ENCODE data around the gene GORASP2.

The GORASP2 gene

DNA sequence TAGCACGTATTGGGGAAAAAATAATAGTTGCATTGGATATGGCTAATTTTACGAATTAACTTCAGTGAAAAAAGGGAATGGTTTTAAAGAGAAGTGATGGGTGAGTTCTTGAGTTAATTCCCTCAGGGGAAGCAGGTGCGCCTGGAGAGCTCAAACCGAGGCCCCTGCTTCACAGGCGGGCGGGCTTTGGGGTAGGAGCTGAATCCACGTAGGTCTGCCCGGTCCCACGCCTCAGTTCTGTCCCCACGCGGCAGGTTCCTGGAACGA is 44.1 kb downstream of the GORASP2 start:
- Histone ChIP-seq H3K9me3 (ENCODE audit: severe bottlenecking) (no peaks in the 10 kb centered on the region), H3K36me3 (peaks cover under 1% of the 10 kb centered on the region; the same call in 1 of the 2 replicates), H3K27ac (peak overlapping the region; percentile 45), H3K27me3 (ENCODE audit: insufficient read depth, low read depth, severe bottlenecking) (no peaks in the 10 kb centered on the region), H3K4me3 (ENCODE audit: low read depth, low read length) (peak overlapping the region; percentile 35)
- DNase-seq: no peak
- no peak for TF ChIP-seq CTCF (IDR thresholded peaks at IDR 0.05; ENCODE audit: low read depth, low read length)

DNA sequence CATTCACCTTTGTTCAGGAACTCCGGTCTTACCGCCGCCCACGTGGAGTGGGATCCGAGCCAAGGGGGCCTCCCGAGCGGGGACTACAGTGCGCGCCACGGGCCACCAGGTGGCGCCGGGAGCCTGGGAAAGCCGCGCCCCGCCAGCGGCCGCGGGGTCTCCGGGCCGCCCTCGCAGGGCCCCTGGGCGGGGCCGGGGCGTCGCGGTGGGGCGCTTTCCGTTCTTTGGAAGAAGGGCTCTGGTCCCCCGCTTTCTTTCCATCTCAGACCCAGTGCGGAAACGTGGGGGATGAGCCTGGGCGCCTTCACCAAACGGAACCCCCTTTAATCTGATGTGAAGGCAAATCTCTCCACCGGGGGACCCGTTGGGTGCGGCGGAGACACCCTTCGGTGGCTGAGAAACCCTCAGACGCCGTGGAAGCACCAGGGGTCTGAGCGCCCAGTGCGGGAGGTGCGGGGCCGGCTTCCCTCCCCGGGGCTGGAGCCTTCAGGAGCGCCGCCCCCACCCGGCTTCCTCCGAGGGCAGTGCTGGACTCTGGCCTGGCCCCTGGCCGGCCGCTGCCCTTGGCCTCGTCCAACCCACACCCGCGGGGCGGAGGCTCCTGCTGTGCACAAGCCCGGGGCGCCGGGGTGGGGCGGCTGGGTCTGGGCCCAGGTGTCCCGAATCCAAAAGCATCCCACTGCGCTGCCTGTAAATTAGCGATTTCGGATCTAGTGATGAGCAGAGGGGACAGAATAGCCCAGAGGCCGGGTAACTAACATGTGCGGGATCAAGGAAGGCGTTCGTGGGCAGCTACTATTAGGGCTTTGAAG is 44.6 kb downstream of the GORASP2 start:
- TF ChIP-seq CTCF (IDR thresholded peaks at IDR 0.05; ENCODE audit: low read depth, low read length): peak; percentile 80
- no peaks in the 10 kb centered on the region for H3K27me3 ChIP-seq (ENCODE audit: insufficient read depth, low read depth, severe bottlenecking)
- peak overlapping the region; percentile 72 for H3K27ac ChIP-seq
- peak overlapping the region; percentile 55 for H3K4me3 ChIP-seq (ENCODE audit: low read depth, low read length)
- peak; percentile 91 for DNase-seq
- no peaks in the 10 kb centered on the region for H3K9me3 ChIP-seq (ENCODE audit: severe bottlenecking)
- no peaks in the 10 kb centered on the region for H3K36me3 ChIP-seq

DNA sequence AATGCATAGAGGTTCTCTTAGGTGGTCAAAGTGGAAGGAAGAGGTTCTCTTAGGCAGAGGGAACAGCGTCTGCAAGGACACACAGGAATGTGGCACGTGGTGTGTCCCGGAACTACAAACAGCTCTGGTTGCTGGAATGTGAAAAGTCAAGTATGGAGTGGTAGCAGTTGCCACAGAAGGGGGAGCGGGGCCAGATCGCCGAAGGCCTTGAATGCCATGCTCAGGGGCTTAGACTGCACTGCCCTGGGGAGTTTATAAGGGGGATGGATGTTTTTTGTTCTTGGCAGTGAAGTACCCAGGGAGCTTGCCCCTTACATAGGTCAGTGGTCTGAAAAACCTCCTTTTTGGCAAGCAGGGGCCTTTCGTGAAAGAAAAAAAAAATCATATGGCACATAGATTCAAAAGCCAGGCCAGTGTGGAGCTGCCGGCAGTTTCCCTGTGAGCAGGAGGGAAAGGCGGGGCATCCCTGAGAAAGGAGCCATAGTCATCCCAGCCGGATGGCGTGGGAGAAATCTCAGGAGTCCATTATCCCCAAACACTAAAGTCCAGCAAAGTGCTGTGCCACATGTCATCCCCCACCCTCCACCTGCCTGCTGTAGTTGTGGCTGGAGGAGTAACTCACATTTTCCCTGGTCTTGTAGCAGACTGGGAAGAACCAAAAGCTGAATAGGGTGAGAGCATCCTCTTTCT is 45.4 kb downstream of the GORASP2 start:
- Histone ChIP-seq H3K4me3 (ENCODE audit: low read depth, low read length) (no peak overlapping the region), H3K27me3 (ENCODE audit: insufficient read depth, low read depth, severe bottlenecking) (no peaks in the 10 kb centered on the region), H3K9me3 (ENCODE audit: severe bottlenecking) (no peaks in the 10 kb centered on the region), H3K36me3 (no peaks in the 10 kb centered on the region), H3K27ac (no peak overlapping the region)
- no peak for DNase-seq
- TF ChIP-seq CTCF (IDR thresholded peaks at IDR 0.05; ENCODE audit: low read depth, low read length): no peak

DNA sequence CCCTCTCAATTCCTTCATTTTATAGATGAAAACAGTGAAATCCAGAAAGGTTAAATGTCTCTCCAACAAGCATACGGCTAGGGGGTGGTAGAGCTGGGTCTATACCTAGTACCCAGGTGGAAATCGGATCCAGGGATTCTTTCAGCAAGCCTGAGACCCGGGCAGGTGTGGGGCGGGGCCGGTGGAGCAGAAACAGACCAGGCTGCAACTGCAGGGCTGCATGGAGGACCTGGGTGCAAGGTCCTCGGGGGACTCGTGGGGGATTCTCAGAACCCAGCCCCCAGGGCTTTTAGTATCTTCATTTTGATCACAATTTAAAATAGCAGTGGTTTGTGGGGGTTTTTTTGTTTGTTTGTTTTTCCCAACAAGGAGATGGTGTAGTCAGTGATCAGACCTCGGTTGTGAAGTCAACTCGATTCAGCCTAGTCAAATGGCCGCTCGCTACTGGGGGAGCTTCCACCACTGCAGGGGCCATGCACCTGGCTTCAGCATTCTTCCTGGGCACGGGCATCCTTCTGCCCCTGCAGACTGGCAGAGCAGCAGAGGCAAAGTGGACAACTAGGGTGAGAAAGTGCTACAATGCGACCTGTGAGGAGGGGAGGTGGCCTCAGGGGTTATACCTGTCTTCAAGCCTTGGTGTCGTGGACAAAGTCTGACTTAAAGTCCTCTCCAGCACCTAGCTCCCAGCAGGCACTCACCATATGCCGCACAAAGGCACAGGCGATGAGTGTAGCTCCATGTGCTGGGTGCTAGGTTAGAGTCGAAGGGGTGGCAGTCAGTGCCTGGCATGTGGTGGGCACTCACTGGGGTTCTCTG is 46.3 kb downstream of the GORASP2 start:
- no peak for DNase-seq

GRCh38 chr2:170975943-170976270 is 46.9 kb downstream of the GORASP2 start:
- H3K27me3 ChIP-seq (ENCODE audit: insufficient read depth, low read depth, severe bottlenecking): no peaks in the 10 kb centered on the region

More for the DNA sequence above, 46.3 kb downstream of the GORASP2 start:
- Histone ChIP-seq H3K27me3 (ENCODE audit: insufficient read depth, low read depth, severe bottlenecking) (no peaks in the 10 kb centered on the region), H3K9me3 (ENCODE audit: severe bottlenecking) (no peaks in the 10 kb centered on the region), H3K4me3 (ENCODE audit: low read depth, low read length) (no peak overlapping the region), H3K36me3 (no peaks in the 10 kb centered on the region), H3K27ac (no peak overlapping the region)
- TF ChIP-seq CTCF (IDR thresholded peaks at IDR 0.05; ENCODE audit: low read depth, low read length): no peak

More at GRCh38 chr2:170975943-170976270, 46.9 kb downstream of the GORASP2 start:
- no peak for TF ChIP-seq CTCF (IDR thresholded peaks at IDR 0.05; ENCODE audit: low read depth, low read length)
- H3K36me3 ChIP-seq: no peaks in the 10 kb centered on the region
- no peak for DNase-seq
- H3K4me3 ChIP-seq (ENCODE audit: low read depth, low read length): no peak overlapping the region
- H3K9me3 ChIP-seq (ENCODE audit: severe bottlenecking): no peaks in the 10 kb centered on the region
- no peak overlapping the region for H3K27ac ChIP-seq
